H54 (cell line): ENCODE results near the gene APOH.

ENCODE experiments used
- DNase-seq: peaks from one replicate; pipeline ENCODE4 v3.0.0; 2011; ENCODE audit warnings: low spot score, mixed read lengths; ENCODE audit not compliant: insufficient read length
- FAIRE-seq: peaks from 3 replicates; lab custom pipeline; 2011; peaks lifted over from hg19 to GRCh38; lab: Jason Lieb, UNC
- POLR2A ChIP-seq: IDR thresholded peaks from 2 replicates; pipeline ENCODE4 v1.6.1; 2011; ENCODE audit warnings: low read depth, mild to moderate bottlenecking, low read length

APOH gene

GRCh38 chr17:66228887-66229782 lies at the start of gene APOH:
Gene APOH (minus strand): TSS chr17:66229415. CDS start chr17:66229379, 36 bp downstream.
- DNase-seq (no peak), FAIRE-seq (no peak)
- TF ChIP-seq POLR2A, result no peak

- TF ChIP-seq POLR2A, result no peak
- FAIRE-seq (no peak), DNase-seq (no peak)
Observed at GRCh38 chr17:66277191-66277590, 48.0 kb upstream of the APOH start.

- no peak for TF ChIP-seq POLR2A
- DNase-seq (no peak), FAIRE-seq (no peak)
Observed at GRCh38 chr17:66276328-66276937, 47.2 kb upstream of the APOH start.

GRCh38 chr17:66275651-66276050 lies 46.4 kb upstream of the APOH start:
- peak; percentile 97 for FAIRE-seq
- no peak for TF ChIP-seq POLR2A
- DNase-seq, result peak; percentile 84

GRCh38 chr17:66273586-66273848 lies 44.3 kb upstream of the APOH start:
- FAIRE-seq, result no peak

GRCh38 chr17:66272811-66273585 lies 43.8 kb upstream of the APOH start:
- FAIRE-seq (peak; percentile 41), DNase-seq (peak; percentile 71)
- TF ChIP-seq POLR2A, result no peak

More at GRCh38 chr17:66273586-66273848, 44.3 kb upstream of the APOH start:
- no peak for TF ChIP-seq POLR2A
- DNase-seq, result no peak

- DNase-seq (no peak), FAIRE-seq (no peak)
- TF ChIP-seq POLR2A, result no peak
Observed at GRCh38 chr17:66271512-66271911, 42.3 kb upstream of the APOH start.

GRCh38 chr17:66270106-66270505 lies 40.9 kb upstream of the APOH start:
- DNase-seq (no peak), FAIRE-seq (no peak)
- TF ChIP-seq POLR2A, result no peak

- TF ChIP-seq POLR2A, result no peak
- no peak for FAIRE-seq
Observed at GRCh38 chr17:66268247-66268927, 39.2 kb upstream of the APOH start.

GRCh38 chr17:66264696-66265095 lies 35.5 kb upstream of the APOH start:
- TF ChIP-seq POLR2A, result no peak
- FAIRE-seq (no peak), DNase-seq (no peak)

More at GRCh38 chr17:66268247-66268927, 39.2 kb upstream of the APOH start:
- DNase-seq, result no peak

- DNase-seq (no peak), FAIRE-seq (no peak)
- no peak for TF ChIP-seq POLR2A
Observed at GRCh38 chr17:66262767-66263166, 33.6 kb upstream of the APOH start.

- no peak for FAIRE-seq
- no peak for DNase-seq
- TF ChIP-seq POLR2A, result no peak
Observed at GRCh38 chr17:66260688-66261087, 31.5 kb upstream of the APOH start.

- DNase-seq (no peak), FAIRE-seq (no peak)
- TF ChIP-seq POLR2A, result no peak
Observed at GRCh38 chr17:66260275-66260674, 31.1 kb upstream of the APOH start.
